Activated CD4-positive, CD25-positive, alpha-beta regulatory T cell (primary cell): ENCODE data around the gene OR9A2.
"Not testable (repeated sequence)": the region's sequence is repeated elsewhere in the genome, so short reads cannot be mapped to it uniquely, and the experiment has no call there.

Experiments used
- DNase-seq, 4 experiments: peaks; one replicate each; lab custom pipeline; 2025; lab: John Stamatoyannopoulos, UW

Gene OR9A2

GRCh38 chr7:143018931-143019330, 8.0 kb downstream of the OR9A2 start:
- DNase-seq: no peak

DNA sequence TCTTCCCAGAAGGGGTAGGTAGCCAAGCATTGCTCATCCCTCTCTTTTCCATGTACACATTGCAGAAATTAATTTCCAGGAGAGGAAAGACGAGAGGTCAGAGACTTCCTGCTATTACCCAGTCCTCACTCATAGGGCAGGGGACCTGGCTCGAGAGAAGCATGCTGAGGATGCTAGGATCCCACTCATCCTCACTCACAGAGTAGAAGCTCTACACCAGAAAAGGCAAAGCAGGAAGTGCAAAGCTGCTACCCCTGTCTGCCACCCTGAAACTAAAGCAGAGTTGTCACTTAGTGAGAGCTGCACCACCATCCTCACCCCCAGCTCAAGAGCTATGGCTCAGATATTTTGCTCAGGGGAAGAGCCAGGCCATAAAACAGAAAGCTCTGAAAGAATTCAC, 9.9 kb downstream of the OR9A2 start:
- DNase-seq: no peak

GRCh38 chr7:143015926-143016490, 10.9 kb downstream of the OR9A2 start:
- no peak for DNase-seq

GRCh38 chr7:143015084-143015483, 11.8 kb downstream of the OR9A2 start:
- DNase-seq: no peak

- DNase-seq: no peak
Observed at GRCh38 chr7:143013893-143014292, 13.0 kb downstream of the OR9A2 start.

DNA sequence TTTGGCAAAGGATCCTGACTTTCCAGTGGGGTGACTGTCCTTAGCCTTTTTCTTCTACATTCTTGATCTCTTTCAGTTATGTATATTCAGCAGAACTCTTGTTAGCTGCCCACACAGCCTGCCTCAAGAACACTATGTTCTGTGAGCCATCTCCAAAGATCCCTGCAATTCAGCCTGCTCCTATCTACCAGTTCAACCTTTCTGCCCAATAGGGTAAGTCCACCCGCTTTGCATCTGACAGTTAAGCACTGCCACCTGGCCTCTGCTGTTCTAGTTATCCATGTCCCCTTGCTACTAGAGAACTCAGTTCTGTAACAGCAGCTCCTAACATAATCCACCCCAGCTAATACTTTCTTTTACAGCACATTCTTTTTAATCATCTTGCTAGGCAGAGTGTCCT, 13.5 kb downstream of the OR9A2 start:
- no peak for DNase-seq

- DNase-seq: no peak
Observed at GRCh38 chr7:143012409-143012808, 14.5 kb downstream of the OR9A2 start.

DNA sequence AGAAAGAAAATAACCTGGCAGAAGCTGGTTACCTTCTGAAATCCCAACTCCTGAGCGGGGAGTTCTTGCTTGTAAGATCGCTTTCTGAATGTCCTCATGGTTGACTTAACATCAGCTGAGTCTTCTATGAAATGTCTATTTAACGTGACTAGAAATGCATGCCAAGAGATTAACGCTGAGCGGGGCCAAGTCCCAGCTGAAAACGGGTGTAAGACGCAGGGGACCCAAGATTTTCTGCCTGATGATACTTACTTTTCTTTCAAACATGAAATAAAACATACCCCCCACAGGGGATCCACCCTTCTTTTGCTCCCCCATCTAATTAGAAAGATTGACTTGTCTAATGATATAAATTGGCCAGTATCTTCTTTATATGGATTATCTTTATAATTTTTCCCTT, 14.9 kb downstream of the OR9A2 start:
- DNase-seq: no peak

DNA sequence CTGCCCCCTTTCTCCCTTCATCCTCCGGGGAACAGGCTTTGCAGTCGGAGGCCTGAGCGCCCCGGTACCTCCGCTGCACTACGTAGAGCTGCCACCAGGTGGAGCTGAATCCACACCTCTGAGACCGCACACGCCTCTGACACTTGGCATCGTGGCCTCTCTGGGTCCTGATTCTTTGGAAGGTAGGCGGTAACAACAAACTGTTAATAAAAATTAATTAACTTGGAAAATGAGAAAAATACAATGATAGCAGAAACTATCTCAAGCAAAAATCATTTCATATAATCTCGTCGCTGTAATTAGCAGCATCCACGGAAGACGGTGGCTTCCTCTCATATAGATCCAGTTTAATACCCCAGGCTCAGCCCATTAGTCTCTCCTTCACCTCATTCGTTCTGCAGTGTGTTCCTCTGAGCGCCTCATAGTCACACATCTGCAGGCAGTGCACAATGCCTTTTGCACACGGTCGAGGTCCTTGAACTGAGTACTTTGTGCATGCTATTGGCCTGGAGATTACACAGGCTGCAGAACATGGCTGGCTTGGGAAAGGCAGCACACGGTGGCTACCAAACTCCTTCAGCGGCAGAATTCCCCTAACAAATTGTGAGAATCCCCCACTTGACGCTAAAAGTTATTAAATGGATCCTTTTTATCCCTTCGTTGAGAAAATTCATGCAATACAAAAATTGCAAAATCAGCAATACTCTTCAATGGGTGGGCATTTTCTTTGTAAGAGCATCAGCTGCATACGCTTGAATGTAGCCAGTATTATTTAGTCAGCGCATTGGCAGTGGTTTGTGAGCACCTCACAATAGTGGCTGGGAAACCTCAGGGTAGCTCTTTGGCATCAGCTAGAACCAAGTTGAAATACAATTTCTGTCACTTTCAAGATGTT, 18.7 kb downstream of the OR9A2 start:
- peak; percentile 48 to 77 (median 65) for DNase-seq

DNA sequence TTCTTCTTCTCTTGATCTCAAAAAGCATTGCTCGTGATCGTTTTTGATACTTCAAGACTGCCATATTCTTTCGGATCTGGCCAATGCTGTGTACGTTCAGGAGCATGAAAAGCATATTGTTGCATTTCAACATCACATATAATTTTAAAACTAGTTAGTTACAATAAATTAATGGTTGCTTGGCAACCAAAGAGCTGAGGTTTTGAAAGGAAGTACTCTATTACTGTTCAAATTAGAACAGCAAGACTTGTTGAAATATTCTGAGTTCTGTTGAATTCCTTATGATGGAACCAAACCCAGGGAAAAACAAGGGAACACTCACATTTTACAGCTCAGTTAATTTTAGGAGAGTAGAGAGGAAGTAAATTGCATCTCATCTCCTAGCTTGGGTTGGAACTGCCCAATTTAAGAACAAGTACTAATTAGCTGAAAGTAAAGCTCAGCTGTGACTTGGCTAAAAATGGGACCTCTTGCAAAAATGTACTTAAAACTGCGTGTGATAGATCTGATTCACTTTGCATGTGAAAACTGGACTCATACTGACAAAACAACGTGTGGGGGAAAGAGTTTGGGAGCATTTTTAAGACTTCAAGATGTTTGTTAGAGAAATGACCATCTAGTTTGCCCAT, 21.2 kb downstream of the OR9A2 start:
- no peak for DNase-seq

- DNase-seq: peak in 1 of 4 experiments; percentile 3
Observed at GRCh38 chr7:143003393-143004051, 23.4 kb downstream of the OR9A2 start.

GRCh38 chr7:143002898-143003297, 24.0 kb downstream of the OR9A2 start:
- no peak for DNase-seq

DNA sequence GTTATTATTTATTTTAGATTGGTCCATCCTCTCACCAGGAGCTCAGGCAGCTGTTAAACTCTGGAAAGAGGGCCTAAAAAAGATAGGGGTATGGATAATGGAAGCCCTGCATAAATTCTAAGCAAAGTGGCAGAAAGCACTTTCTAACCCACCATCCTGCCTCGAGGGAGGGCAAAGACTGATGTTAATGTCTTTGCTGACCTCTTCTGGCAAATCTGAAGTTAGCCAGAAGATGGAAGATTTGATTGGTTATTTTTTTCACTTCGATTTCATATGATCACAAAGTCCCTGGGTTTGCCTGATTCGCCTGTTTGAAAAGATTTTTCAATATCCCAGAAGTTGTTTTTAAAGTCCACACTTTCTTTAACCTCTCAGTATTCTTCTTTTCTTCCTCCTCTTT, 24.8 kb downstream of the OR9A2 start:
- DNase-seq: no peak

- DNase-seq: no peak
Observed at GRCh38 chr7:143000648-143001047, 26.3 kb downstream of the OR9A2 start.

DNA sequence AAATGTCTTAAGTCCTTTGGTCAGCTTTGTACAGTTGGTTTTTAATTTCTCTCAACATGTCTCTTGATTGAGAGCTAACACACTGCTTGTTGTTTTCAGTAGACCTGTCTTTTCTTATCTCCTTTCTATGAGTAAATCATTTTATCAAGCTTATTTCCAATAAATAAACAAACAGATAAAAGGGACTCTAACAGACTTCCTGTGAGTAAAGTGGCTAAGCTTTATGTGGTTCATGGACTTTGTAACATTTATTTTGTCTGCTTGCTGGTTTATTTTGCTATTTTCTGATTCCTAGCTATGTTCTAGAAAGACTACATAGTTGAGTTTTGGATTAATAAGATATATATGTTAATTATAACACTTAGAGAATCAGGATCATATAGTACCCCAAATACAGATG, 27.1 kb downstream of the OR9A2 start:
- DNase-seq: no peak

DNA sequence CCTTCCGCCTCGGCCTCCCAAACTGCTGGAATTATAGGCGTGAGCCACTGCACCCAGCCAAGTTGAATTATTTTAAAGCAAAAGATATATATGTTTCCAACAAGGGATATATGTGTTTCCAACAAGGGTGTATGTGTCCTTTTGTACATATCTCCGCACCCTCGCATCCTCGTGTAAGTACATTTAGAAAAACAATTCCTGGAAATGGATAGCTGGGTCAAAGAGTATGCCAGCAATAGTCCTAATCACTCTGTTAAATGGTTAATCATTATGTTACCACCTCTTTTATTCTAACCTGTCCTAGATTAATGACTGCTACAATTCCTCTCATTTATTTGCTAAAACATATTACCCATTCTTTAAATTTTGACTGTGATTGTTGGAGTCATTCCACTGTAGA, 28.0 kb downstream of the OR9A2 start:
- DNase-seq: no peak

DNA sequence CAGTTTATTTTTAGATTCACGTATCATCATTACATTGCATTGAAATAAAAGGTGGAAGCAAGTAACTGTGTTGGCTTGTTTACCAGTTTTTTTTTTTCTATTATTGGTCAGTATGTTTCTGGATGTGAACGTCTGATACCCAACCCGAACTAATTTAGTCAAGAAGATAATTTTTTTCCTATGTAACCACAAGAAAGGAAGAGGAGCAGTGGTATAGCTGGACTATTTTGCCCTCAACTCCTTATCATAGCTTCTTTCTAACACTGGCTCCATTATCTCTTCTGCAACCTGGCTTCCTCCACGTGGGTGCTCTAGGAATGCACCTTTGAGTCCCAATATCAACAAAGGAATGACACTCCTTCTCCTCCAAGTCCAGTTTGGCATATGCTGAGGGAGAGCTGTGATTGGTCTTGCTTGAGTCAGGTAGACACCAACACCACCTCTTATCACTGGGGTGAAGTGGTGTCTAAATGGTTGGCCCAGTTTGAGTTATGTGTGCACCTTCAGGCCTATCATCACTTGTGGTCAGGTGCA, 29.4 kb downstream of the OR9A2 start:
- DNase-seq: no peak

DNA sequence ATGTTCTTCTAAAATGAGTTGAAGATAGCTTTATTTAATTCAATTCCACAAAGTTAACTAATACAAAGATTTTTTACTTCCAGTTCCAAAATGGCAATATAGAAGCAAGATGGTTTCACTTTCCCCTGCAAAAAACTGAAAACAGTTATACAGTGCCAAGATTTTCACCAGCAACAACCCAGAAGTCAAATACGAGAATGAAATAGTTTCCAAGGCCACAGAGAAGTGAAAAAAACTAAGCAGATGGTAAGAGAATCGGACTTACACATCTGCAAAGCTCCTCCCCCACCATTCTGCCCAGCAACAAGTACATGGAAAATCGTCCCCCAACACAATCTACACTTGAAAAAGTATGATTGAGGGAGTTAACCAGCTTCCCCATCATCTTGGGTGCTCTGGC, 34.5 kb downstream of the OR9A2 start:
- DNase-seq: no peak

GRCh38 chr7:142984297-142984696, 42.6 kb downstream of the OR9A2 start:
- DNase-seq: no peak

GRCh38 chr7:142983825-142984224, 43.1 kb downstream of the OR9A2 start:
- DNase-seq: no peak

- DNase-seq: not testable (repeated sequence)
Observed at GRCh38 chr7:142978402-142978801, 48.5 kb downstream of the OR9A2 start.
